Measurements from ENCODE around the gene CELSR3.
A peak's percentile ranks its signal among the peaks of the same experiment; 100 is the strongest.

The CELSR3 gene

GRCh38 chr3:48631516-48632448, 30.9 kb downstream of the CELSR3 start:
- no peak for DNase-seq

DNA sequence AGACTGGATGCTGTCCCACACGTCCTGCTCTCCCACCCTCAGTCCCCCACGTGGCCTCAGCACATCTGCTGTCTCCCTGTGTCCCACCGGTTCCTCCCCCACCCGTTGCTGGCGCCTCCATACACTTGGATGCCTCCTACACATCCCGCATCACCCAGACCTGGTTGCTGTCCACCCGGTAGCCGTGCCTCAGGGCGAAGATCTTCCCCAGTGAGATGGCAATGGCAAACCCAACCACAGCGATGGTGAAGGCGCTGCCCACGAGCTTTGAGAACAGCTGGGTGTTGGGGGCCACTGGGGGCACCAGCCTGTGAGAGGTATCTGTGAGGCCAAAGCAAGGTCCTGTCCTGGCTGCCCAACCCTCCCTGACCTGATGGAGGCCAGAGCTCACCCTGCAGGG, 31.9 kb downstream of the CELSR3 start:
- DNase-seq = no peak

DNA sequence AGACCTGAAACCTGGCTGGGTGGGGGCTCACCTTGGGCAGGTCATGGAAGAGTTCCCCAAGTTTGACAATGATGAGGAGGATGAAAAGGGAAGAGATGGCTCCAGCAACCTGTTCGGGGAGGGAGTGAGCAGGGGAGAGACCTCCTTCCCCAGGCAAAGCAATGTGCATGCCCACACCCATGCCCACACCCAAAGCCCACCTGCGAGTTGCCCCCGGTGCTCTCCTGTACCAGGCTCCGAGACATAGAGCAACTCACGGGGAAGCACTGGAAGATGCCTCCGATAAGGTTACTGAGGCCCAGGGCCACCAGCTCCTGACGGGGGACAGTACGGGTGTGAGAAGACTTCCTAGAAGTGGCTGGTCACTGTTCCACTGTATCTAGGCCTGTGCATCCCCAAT, 32.3 kb downstream of the CELSR3 start:
- DNase-seq = no peak

- DNase-seq = no peak
Observed at GRCh38 chr3:48629894-48630293, 32.8 kb downstream of the CELSR3 start.

- no peak for DNase-seq
Observed at GRCh38 chr3:48628277-48629017, 34.2 kb downstream of the CELSR3 start.

- no peak for DNase-seq
Observed at GRCh38 chr3:48625600-48625999, 37.1 kb downstream of the CELSR3 start.

- DNase-seq = no peak
Observed at GRCh38 chr3:48624767-48625166, 37.9 kb downstream of the CELSR3 start.

DNA sequence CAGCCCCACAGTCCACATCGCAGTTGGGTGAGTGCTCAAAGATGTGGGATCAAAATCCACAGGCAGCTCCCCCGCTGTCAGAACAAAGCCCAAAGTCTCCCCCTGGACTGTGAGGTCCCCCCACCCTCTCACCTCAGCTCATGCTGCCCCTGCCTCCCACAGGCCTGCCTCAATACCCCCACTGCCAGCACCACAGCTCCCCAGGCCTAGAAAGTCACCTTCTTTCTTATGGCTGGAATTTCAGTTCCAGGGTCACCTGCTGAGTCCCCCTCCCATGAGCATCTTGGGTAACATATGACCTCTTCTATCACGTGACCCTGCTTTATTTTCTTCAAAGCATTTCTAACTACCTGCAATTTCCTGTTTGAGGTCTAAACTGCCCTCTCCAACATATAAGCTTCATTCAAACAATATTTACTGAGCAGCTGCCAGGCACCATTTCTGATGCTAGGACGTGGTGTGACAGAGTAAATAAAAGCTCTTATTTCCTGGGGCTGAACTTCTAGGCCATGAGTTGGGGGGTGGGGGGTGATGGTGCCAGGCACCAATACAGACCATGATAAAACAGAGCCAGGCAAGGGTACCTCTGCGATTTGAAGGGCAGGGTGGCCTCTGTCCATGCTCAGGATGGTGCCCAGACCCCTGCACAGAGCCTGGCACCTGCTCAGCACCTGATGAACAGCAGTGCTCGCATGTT, 38.7 kb downstream of the CELSR3 start:
- peak; percentile 8 for DNase-seq

DNA sequence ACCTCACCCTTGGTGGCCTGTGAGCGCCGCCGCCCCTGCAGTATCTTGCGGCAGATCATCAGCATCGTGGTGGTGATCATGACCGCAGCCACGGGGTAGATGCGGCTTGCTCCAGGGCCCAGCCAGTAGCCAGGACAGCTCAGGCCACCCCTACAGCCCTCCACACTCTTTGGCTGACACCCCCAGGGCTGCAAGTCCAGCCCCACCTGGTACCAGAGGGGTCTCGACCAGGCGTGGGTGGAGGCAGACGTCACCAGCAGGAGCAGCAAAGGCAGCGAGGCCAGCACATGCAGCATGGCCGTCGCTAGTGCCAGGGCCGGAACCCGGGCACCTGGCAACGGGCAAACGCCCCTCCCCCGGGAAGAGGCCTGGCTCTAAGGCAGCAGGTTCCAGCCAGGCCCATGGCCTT, 41.2 kb downstream of the CELSR3 start, which contains the start of gene TMEM89:
TSS of gene TMEM89 (minus strand) at position 309 of the 409 bp plus-strand sequence. CDS start at position 296, 13 bp downstream.
- no peak for DNase-seq

DNA sequence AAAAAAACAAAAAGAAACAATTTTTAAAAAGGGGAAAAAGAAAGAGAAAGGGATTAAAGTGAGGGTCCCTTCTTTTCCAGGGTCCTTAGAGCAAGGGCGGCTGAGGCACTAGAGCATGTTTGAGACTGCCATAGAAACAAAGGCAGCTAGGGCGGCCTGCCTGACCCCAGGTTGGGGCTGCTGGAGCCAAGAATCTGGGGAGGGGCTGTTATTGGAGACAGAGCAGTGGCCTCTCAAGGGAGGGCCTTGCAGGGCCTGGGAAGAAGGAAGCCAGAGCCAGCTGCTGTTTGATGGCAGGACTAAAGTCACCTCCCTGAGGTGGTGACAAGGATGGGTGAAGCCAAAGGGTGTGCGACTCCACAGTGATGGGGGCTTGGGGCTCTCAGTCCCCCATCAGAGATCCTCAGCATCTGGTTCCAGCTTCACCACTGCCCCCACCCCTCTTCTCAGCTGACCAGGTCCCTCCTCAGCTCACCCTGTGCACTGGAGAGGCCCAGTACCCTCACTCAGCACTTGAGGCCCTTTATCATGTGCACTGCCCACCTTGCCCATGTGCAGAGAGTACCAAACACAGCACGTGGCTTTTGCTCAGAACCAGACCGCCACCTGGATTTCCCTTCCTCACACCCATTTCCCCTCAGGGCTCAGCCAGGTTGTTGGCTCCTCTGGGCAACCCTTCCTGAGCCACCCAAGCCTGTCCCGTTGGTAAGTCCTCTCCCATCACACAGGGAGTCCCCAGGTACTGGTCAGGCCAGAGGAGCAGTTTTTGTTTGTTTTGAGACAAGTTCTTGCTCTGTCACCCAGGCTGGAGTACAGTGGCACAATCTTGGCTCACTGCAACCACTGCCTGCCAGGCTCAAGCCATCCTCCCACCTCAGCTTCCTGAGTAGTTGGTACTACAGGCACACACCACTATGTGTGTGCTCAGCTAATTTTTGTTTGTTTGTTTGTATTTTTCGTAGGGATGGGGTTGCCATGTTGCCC, 42.9 kb downstream of the CELSR3 start:
- no peak for DNase-seq

DNA sequence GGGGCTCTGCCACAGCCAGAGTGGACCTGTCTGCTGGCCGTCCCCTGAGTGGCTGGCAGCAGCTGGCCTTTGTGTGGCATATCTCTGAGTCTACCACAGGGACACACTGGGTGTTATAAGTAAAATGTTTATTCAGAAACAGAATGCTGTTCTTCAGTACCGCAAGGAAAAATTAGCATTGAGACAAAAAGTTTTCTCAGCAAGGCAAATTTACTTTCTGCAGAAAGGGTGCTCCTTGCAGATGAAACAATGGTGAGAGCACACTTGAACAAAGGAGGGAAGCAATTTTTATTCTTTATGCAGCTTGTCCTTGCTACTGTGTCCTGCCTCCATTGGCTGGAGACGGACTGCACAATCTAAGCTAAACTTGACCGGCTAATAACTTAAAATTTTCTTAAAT, 45.1 kb downstream of the CELSR3 start:
- DNase-seq = no peak

GRCh38 chr3:48614044-48614443, 48.6 kb downstream of the CELSR3 start:
- no peak for DNase-seq

DNA sequence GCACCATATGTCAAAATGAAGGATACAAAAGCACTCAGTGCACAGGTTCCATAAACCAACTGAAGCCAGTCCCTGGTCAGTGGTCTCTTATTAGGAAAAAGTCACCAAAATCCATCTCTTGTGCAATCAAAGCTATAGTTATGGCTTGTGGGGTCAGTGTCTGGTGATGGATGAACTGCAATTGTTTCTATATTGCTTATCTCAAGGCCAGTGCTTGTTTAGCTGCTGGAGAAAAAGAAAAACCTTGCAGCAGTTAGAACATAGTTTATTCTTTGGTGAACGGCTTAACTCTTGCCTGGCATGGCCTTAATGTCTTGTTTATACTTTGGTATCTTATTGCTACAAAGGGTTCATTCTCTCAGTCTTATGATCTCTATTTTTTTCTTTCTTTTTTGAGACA, 50.4 kb downstream of the CELSR3 start:
- DNase-seq = no peak

DNA sequence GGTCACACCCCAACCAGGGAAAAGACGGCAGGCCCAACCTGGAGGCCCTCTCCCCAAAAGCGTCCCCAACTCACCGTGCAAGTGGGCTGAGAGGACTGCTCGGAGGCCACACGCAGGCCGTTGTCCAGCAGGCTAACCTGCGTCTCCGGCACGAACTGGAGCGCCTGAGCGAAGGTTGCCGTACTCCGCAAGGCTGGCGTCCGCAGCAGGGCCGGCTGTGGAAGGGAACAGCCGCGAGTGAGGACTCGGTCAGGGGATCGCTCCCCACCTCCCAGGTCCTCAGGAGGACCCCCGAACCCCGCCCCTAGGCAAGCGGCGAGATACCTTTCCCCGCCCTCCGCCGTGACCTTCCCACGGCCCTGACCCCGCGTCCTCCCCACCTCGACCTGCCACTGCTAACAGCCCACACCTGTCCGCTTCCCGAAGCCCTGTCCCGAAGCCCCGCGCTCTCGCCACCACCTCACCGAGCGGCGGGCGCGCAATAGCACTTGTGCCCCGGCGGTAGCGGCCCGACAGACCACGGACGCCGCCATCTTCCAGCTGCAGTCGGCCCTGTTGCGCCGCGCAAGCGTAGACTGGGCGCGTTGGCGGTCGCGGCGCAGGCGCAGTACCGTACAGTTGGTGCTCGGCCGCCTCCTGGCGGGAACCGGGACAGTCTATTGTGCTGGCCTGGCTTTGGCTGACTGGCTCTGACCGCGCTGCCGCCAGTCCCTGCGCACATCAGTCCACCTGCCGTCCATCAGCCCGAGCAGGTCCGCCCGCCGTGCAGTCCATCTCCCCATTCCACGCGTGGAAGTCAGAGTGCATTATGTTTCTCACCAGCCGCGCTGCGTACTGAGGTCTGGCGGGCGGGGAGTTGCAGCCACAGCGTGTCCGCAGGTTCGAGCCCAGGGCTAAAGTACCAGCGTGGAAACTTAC, 53.3 kb downstream of the CELSR3 start, which contains the start of gene UQCRC1:
TSS of gene UQCRC1 (minus strand) at position 559 of the 918 bp plus-strand sequence. CDS start at position 533, 26 bp downstream.
- DNase-seq = peak; percentile 84

GRCh38 chr3:48607519-48607918, 55.2 kb downstream of the CELSR3 start:
- DNase-seq = no peak

DNA sequence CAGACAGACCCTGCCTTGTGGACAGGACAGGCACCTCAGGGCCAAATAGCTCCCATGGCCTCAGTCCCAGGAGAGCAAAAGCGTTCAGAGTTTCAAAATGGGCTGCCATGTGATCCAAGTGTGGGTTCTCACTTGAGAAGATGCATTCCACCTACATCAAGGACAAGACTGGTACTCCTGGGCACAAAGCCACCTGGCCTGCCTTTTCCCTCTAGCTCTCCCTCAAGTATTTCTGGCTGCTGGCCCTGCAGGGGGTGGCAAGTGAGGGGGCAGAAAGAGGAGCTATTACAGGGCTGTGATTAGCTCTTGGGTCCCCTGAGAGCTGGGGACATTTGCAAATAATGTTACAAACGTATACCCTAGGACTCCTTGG, 61.1 kb downstream of the CELSR3 start:
- no peak for DNase-seq

DNA sequence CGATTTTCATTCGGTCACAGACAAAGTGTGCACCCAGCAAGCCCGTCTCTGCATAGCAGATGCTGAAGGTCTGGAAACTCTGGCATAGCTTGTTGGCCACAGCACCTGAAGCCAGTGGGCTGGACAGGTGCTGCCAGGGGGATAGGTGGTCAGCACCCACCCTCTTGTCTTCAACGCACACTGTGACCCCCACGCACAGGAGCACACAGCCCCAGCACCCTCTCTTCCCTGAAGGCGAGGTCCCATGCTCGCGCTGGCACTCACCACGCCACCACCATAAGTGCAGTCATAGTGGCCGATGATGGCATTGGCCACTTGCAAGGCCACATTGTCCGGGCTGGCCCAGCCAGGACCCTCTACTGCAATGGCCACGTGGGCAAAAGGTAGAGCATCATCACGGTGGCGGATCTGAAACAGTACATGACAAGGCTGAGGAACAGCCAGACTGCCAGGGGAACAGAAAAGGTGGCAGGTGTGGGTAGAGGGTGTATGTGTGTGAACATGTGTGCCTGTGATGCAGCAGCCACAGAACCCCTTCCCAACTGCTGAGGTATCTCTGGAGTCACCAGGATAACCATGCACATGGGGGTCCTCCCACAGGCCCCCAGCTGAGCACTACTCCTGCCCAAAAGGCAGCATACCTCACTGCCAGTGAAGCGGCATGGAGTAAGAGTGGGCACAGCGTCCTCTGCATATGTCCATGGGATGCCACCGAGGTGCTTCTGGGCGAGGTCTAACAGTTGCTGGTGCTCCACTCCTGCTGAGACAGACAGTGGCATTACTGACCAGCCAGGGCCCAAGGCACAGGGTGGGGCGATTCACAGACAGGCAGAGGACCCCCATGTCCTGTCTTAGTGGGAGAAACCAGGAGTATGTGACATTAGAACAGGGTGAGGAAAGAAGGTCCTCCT, 61.7 kb downstream of the CELSR3 start:
- no peak for DNase-seq

DNA sequence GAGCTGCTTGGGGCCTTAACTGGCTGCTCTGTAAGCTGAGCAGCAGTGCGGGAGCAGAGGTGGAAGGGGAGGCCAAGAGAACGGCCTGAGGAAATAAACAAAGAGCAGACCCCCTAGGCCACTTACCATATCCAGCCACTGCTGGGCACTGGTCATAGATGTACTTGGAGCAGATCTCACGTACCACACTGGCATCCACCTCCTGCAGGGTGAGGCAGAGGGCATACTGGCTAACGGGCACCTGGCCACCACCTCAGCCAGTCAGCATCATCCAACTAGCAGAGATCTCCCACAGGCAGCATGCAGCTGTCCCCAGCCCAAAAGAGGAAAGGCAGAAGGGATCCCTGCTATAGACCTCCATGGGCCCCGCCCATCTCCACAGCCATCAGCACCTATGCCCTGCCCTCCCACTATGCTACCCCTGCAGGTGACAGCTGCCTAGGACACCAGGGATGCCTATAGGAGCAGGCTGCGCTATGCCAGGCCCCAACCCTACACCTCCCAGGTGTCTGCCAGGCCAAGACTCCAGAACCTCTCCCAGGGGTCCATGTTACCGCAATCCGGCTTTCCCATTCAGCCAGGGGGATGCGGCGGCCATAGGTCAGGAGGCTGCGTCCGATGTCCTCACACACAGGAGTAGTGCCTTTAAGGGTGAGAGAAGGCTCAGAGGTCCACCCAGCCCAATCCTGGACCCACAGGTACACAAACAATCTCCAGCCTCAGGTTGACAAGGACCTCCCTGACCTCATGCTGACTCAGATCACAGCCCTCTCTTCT, 63.0 kb downstream of the CELSR3 start:
- DNase-seq = no peak

DNA sequence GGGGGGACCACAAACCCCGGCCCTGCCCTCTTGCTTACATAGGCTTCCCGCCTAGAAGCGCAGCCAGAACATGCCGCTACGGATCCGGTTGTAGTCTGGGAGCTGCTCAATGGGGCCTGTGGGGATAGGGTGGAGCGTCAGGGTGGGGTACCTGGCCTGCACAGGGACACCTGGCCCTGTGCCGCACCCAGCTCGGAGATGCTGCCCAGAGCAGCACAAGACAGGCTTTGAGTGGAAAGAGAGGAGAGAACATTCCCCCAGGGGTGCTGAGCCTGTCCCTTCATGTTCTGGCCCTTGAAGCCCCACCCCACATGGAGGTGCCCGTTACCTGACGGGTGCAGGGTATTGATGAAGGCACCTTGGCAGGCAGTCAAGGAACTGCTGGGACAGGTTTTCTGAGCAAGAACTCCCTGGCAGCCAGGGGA, 63.6 kb downstream of the CELSR3 start:
- no peak for DNase-seq
